Stimulated activated naive CD4-positive, alpha-beta T cell treated with Interleukin-2 at 50 U/mL for 16 hours (primary cell): ENCODE data around the gene FAM120AOS.
"Not testable (repeated sequence)": the region's sequence is repeated elsewhere in the genome, so short reads cannot be mapped to it uniquely, and the experiment has no call there.

Experiments
- DNase-seq: peaks from one replicate; lab custom pipeline; 2025; lab: John Stamatoyannopoulos, UW

Gene FAM120AOS

DNA sequence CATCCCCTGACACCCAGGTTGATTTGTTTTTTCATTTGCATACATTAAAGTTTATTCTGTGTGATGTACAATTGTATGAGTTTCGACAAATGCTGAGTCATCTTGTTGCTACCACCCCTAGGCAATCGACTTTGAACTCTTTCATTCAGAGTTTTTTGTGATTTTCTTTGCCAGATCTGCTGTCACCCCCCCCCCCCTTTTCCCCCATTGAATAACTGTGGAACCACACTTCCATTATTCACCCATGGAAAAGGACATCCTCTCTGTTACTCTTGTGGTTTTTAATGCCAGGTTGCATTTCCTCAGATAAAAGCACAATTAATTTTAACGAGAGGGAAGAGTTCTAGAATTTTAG, 13.7 kb upstream of the FAM120AOS start:
- no peak for DNase-seq

GRCh38 chr9:93466416-93467061, 13.2 kb upstream of the FAM120AOS start:
- DNase-seq, result no peak

- DNase-seq, result no peak
These were observed 12.5 kb upstream of the FAM120AOS start for GRCh38 chr9:93465855-93466254.

DNA sequence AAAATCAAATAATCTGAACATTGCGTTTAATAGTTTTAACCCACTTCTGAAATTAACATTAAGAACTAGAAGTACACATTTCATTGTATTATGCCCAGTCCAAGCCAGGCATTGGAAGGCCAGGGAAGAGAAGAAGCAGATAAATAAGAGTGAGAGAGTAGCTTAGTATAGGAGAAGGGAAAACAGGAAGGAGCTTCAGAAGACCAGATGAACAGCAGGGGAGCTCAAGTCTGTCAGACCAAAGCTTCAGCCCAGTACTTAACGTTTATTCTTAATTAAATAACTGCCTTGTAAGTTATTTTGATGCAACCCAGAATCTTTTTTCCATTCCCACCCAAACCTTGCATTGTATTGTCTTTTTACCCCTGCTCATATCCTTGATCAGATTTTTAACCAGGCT, 11.5 kb upstream of the FAM120AOS start:
- no peak for DNase-seq

DNA sequence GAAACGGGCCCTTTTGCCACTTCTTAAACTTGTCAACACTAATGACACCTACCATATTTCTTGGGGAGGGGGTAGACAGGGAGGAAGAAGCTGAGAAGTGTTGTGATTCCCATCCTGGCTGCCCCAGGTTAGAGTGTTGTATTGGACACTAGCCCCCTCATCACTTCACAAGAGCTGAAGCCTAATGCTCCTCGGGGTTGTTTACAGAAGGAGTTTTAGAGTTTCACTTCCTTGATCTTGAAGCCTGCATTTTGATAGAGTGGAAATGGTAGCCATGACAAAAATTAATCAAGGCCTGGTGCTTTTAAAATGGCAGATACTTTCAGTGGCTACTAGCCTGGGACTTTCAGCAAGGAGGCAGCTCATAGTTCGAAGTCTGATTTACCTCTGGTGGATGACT, 11.0 kb upstream of the FAM120AOS start:
- DNase-seq, result no peak

GRCh38 chr9:93463638-93464248, 10.4 kb upstream of the FAM120AOS start:
- no peak for DNase-seq

DNA sequence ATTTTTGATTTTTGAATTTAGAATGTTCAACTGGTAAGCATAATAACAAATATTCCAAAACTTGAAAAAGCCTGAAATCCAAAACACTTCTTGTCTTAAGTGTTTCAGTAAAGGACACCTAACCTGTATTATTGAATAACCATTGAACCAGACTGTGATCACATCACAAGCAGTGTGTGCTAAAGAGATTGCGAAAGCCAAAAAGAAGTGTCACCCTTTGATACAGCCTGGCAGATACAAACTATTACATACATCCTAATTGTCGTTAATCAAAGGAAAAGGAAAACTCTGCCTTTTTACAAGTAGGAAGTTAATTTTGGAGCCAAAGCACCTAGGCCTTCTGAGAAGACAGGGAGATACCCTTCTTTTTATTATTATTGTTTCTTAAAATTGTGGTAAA, 8.4 kb upstream of the FAM120AOS start:
- no peak for DNase-seq

GRCh38 chr9:93461414-93461743, 8.0 kb upstream of the FAM120AOS start:
- no peak for DNase-seq

- no peak for DNase-seq
These were observed 7.5 kb upstream of the FAM120AOS start for GRCh38 chr9:93460689-93461413.

- DNase-seq, result no peak
These were observed 6.1 kb upstream of the FAM120AOS start for GRCh38 chr9:93459432-93459847.

- no peak for DNase-seq
These were observed 5.3 kb upstream of the FAM120AOS start for GRCh38 chr9:93458712-93459111.

GRCh38 chr9:93457006-93457405, 3.6 kb upstream of the FAM120AOS start:
- no peak for DNase-seq

- no peak for DNase-seq
These were observed 3.1 kb upstream of the FAM120AOS start for GRCh38 chr9:93456504-93456903.

- DNase-seq, result no peak
These were observed 2.6 kb upstream of the FAM120AOS start for GRCh38 chr9:93456022-93456421.

- no peak for DNase-seq
These were observed 703 bp downstream of the FAM120AOS start for GRCh38 chr9:93452710-93453046.

- peak; percentile 44 for DNase-seq
These were observed 1.3 kb downstream of the FAM120AOS start for GRCh38 chr9:93451849-93452709.

- peak; percentile 74 for DNase-seq
These were observed 2.2 kb downstream of the FAM120AOS start, which contains the start of gene FAM120A for GRCh38 chr9:93450945-93451815. FAM120A (plus strand) TSS chr9:93451685; CDS start chr9:93451916, 231 bp downstream.

- no peak for DNase-seq
These were observed 5.7 kb downstream of the FAM120AOS start for GRCh38 chr9:93447655-93448054.

- DNase-seq, result no peak
These were observed 7.3 kb downstream of the FAM120AOS start for GRCh38 chr9:93446073-93446472.

GRCh38 chr9:93440896-93441580, 12.3 kb downstream of the FAM120AOS start:
- no peak for DNase-seq

DNA sequence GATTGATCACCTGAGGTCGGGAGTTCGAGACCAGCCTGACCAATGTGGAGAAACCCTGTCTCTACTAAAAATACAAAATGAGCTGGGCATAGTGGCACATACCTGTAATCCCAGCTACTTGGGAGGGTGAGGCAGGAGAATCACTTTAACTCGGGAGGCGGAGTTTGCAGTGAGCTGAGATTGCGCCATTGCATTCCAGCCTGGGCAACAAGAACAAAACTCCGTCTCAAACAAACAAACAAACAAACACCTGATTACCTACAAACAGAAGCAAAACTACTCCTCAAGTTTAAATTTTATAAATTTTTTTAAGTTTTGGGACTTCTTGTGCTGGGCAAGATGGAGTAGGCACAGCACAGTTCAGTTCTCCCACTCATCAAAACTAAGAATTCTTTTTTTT, 14.1 kb downstream of the FAM120AOS start:
- not testable (repeated sequence) for DNase-seq
